Posterior vena cava (tissue), 2 donors: ENCODE data around the gene PTPRE. TPM values are rescaled to one million over a fixed set of nuclear protein-coding genes. Genes with fewer than 3 reads are reported as not detected.

Source experiments
- DNase-seq: peaks from one replicate; pipeline ENCODE4 v3.0.0-alpha.2; 2020; ENCODE audit warnings: low spot score
- intact Hi-C, 2 donors: fragments of 100-400 bp; cut with DNase I; formaldehyde crosslinking; loops; one replicate each; pipeline versions ENCODE4 v1.14.1 to v1.14.2; 2022 to 2023
- total RNA-seq, 2 donors: library from RNA; stranded (reverse); fragmentation: NEBNext Ultra II Directional; extraction: Animal tissue kit (Norgen Biotek cat#: 25700); gene quantifications; one replicate each; pipeline ENCODE4 v1.2.1, GENCODE V29; 2021
- donor health status: DM: yes; HTN: yes; CAD: no.
- donor health status: DM: yes; HTN: yes; CAD: no.

PTPRE gene
- total RNA-seq, 2 donors from 2014 or later, result 22.1 to 37.9 TPM

DNA sequence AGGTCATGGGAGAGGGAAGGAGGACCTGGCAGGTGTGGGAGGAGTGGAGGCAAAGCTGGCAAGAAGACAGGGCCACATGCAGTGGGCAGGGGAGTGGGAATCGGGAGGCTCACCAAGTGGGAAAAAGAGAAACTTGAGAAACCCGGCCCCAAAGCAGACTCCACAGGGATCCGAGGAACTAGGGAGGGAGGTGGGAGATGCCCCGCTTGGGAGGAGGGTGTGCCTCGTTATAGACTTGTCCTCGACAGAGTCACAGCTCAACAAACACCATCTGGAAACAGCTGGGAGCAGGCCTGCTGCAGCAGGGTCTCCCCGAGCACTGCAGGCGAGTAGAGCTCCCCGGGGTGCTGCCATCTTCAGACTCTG lies 164.5 kb downstream of the PTPRE start:
- intact Hi-C loops, result no loop called here
- no peak for DNase-seq

DNA sequence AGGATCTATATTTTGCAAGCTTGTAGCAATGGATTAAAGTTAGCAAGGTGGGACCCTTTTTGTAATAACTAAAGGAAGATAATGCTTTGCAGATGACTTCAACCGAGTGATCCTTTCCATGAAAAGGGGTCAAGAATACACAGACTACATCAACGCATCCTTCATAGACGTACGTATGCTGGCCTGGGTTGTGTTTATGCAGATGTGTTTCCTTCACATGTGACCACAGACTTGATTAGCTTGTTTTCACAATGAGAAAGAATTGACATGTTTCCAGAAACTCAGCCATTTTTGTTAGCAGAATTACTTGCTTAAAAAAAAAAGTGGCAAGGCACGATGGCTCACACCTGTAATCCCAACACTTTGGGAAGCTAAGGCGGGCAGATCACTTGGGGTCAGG lies 165.1 kb downstream of the PTPRE start:
- intact Hi-C loops, result no loop called here
- DNase-seq, result no peak

DNA sequence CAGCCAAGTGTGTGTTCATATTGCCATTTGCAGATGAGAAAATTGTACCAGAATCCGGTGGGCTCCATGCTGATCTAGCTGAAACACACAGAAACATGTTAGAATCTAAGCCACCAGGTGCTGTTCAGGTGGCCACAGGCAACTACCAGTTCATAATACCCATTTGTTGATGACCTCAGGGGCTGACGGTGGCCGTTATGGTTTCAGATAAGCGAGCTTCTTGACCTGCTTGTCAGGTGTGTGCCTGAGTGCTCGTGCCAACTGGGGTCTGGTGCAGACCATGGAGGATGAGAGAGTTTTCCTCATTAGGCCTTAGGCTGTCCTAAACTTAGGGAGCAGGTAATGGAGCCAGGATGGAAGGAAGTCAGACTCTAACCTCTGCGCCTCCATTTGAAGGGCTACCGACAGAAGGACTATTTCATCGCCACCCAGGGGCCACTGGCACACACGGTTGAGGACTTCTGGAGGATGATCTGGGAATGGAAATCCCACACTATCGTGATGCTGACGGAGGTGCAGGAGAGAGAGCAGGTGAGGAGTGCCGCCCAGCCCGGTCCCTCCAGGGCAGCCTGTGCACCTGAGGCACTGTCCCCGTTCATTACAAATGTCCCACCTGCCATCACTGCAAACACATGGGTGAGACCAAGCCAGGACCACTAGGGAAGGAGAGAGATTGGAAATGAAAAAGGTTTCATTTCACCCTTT lies 166.2 kb downstream of the PTPRE start:
- intact Hi-C loops, result no loop called here
- DNase-seq, result no peak

DNA sequence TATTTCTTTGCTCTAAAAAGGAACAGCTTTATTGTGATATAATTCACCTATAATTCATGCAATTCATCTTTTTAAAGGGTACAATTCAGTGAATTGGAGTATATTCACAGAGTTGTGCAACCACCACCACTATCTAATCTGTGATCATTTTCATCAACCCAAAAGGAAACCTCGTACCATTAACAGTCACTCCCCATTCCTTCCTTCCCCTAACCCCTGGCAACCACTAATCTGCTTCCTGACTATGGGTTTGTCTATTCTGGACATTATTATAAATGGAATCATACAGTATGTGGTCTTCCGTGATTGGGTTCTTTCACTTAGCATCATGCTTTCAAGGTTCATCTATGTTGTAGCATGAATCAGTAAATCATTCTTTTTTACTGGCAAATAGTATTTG lies 167.0 kb downstream of the PTPRE start:
- DNase-seq, result no peak
- intact Hi-C loops, result no loop called here

DNA sequence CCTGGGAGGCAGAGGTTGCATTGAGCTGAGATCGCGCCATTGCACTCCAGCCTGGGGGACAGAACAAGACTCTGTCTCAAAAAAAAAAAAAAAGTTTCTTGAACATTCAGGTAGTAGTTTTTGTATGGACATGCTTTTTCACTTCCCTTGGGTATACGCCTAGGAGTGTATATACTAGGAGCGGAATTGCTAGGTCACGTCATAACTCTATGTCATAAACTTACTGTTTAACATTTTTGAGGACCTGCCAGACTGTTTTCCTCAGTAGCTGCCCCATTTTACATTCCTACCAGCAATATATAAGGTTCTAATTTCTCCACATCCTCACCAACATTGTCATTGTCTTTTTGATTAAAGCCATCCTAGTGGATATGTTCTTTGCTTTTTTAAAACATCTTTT lies 167.7 kb downstream of the PTPRE start:
- intact Hi-C loops, result no loop called here
- DNase-seq, result no peak

DNA sequence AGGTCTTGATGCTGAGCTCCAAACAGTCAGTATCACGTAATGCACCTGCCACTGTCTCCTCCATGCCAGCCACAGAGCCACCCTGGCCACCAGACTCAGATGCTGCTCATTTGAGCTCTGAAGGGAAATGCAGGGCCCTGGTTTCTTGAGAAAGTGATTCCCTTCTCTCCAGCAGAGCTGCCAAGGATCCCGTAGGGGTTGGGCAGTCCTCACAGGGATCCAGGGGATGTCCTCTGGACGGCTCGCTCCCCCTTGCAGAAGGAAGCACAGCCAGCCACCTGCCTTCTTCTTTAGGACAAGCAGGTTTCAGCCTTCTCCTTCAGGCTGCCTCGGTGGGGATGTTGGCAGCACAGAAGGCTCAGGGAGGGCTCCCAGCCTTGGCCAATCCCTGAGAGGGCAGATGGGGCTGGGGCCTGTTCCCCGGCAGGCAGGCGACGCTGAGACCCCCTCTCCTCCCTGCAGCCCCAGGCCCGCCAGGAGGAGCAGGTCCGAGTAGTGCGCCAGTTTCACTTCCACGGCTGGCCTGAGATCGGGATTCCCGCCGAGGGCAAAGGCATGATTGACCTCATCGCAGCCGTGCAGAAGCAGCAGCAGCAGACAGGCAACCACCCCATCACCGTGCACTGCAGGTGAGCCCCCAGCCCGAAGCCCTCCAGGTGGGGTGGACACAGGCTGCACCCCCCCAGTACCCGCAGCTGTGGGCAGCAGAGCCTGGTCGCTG lies 170.4 kb downstream of the PTPRE start:
- no peak for DNase-seq
- intact Hi-C loops, result no loop called here

DNA sequence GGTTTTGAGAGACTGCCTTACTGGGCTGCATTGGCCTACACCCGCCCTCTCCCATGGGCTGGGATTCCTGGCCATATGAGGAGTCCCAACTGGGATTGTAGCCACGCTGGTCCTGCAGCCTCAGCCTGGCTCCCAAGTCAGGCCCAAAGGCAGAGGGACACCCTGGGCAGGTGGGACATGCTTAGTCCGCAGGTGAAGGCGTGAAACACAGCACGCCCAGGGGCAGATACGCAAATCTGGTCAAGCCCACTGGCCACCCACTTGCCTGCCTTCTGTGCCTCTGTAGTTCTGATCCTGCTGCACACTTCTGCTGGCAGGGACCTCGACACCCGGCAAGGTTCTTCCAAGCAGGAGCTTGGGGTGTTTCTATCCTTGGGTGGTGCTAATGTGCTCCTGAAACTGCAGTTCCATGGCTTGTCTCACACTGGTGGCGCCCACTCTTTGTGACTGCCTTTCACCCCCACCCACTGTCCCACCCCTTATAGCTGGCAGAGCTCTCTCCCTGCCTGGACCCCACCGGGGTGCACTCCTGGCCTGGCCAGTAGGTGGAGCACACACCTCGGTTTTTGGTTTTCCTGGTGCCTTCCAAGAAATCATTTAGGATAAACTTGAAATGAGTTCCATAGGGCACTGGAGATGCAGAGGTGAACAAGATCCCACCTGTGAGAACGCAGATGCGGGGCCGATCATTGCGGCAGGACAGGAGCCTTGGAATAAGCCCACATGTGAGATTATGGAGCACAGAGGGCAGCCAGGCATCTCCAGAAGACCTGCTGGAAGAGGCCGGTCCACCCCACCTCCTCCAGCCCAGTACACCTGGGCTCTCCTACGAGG lies 171.4 kb downstream of the PTPRE start:
- intact Hi-C loops, result no loop called here
- DNase-seq, result no peak

DNA sequence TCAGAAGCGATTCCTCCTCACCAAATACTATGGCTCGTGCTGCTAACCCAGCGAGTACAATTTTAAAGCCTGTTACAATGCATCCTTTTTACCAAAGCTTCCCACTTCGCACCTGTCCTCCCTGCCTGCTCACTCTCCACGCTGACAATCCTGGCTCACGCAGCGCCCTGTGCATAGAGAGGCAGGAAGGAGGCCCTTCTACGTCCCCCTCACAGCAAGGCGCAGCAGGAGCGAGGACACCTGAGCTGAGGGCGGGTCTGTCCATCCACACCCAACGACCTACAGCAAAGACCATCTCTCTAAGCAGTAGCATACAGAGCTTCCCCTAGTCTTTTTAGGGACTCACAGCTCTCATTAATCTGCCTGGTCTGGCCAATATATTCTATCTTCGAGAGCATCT lies 173.3 kb downstream of the PTPRE start:
- DNase-seq, result no peak
- intact Hi-C loops, result no loop called here

DNA sequence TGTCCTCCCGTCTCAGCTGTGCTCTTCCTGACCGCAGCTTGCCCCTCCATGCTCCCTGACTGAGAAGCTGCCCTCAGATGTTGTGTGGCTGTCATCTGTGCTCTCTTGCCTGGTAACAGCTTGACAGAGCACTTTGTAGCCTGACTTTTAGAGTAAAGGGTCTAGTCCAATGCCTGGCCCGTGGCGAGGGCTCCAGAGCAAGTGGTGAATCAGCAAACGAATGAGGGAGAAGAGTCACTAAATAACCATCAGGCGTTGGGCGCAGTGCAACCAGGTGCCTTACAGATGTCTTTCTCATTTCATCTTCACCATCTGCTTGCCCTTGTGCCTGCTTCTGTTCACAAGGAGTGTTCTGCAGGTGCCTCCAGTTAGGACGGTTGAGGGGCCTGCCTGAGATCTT lies 173.7 kb downstream of the PTPRE start:
- no peak for DNase-seq
- intact Hi-C loops, result no loop called here

DNA sequence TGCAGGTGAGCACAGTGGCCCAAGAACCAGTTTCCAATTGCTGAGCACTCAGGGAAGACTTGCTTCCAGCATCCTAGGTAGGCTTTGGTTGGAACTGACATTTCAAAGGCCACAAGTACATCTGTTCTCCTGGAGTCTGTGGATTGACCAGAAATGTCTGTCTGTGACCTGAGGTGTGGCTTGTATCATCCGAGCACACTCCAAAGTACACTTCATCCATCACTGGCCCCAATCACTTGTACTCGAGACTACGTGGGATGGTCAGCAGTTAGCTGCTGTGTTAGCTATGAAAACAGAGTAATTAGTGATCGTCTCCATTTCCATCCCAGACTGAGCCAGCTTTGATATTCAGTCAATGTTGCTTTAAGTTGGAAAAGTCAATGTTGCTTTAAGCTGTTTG lies 174.3 kb downstream of the PTPRE start:
- no peak for DNase-seq
- intact Hi-C loops, result no loop called here

DNA sequence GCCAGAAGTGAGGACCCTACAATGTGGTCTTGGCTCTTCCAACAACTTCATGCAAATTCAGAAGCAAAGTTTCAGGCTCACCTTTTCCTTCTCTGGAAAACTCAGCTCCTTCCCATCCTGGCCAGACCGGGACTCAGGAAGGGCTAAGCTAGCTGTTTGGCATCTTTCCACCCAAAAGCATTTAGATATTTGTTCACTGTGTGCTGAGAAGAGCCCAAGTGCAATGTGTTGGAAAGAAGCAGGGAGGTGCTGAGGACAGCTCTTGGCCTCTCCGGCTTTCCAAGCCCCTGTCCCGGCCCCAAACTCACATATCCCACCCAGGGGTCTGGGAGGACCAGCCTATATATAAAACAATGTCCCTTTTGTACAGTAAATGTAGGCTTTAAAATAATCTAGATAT lies 174.8 kb downstream of the PTPRE start:
- intact Hi-C loops, result no loop called here
- DNase-seq, result no peak

DNA sequence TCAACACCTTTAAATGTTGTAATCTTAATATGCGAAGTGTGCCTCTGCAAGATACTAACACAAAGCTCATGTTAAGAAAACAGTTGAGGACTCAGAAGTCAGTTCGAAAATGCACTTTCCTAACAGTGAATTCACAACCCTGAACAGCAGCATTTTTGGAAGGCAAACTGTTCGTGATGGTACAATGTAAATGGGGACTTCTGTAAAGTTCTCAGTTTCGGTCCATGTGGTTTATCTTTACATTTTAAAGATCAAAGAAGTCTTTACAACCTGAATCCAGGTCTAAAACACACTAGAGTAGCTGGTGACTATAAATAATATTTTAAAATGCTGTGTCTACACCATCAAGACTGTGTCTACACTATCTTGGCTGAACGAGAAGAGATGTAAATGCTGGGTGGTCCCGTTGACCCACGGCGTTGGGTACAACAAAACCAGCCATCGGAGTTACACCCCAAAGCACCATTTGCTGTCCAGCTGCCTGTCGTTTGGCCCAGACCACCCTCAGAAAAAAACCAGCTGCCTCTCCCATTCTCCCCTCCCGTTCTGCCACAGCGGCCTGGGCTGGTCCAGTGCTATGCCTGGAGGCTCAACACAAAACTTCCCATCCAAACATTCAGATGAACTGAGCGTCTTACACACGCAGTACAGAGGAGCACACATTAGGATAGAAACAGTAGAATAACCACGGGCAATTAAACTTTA lies 176.4 kb downstream of the PTPRE start:
- DNase-seq, result no peak
- intact Hi-C loops, result no loop called here

DNA sequence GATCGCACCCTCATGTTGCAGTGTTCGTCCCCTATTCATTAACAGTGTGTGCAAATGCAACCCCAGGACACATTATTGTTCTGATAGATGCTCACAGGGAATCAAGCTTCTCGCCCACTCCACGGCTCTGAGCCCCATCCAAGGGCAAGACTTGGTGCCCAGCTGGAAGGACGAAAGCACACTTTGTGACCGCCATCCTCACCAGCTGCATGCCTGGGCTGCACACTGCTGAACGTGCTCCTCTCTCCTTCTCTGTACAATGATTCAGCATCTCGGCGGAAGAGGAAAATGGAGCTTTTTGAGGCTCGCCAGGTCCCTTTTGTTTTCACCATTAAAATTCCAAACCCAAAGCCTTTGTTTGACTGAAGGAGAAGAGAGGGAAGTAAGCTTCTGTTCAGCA lies 177.5 kb downstream of the PTPRE start:
- DNase-seq, result no peak
- intact Hi-C loops, result no loop called here

DNA sequence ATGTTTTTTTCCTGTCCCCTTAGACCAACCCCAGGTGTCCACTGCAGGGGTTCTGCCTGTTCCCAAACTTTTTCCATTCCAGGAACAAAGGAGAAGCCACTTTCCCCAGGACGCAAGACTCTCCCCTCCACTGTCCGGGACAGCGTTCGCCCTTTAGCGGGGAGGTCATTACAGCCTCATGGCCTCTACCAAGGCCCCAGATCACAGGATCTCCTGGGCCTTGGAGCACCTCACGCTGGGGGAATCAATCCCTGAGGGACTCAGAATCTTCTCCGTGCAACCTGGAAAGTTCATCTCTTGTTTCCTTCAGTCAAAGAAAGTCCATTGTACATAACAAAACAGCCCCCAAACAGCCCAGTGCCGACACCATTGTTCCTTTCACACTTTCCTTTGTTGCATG lies 178.1 kb downstream of the PTPRE start:
- no peak for DNase-seq
- intact Hi-C loops, result no loop called here

DNA sequence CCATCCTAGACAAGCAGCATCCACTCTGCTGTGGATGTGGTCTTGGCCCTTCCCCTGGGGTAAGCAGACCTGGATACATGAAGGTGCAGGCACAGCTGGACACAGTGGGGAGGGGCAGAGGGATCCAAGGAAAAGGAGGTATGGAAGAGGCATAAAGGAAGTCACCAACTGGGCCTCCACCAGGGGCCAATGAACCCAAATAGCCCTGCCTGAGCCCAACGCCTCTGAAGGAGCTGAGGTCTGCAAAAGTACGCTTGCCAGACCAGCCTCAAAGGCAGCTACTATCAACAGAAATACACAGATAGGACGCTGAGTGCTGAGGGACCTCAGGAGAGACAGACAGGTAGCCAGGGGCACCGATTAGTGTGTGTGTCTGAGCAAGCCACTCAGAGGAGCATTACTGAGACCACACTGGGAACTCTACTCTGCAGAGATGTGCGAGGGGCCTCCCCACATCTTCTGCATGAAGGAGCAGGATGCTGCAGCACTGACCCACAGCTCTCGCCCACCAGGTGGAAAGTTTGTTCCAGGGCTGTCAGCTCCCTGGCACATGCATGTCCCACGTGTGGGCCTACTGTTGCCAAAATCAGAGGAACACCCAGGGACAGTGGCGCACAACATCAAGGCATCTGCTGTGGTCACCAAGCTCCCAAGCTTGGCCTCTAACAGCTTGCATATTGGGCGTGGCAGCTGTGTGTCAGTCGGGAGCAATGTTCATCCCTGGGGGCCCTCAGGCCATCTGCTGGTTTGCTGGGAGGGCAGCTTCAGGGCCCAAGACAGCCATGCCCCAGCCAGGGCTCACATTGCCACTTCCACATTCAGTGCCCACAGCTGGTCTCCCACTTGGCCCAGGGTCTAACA lies 179.3 kb downstream of the PTPRE start:
- no peak for DNase-seq
- intact Hi-C loops, result no loop called here

DNA sequence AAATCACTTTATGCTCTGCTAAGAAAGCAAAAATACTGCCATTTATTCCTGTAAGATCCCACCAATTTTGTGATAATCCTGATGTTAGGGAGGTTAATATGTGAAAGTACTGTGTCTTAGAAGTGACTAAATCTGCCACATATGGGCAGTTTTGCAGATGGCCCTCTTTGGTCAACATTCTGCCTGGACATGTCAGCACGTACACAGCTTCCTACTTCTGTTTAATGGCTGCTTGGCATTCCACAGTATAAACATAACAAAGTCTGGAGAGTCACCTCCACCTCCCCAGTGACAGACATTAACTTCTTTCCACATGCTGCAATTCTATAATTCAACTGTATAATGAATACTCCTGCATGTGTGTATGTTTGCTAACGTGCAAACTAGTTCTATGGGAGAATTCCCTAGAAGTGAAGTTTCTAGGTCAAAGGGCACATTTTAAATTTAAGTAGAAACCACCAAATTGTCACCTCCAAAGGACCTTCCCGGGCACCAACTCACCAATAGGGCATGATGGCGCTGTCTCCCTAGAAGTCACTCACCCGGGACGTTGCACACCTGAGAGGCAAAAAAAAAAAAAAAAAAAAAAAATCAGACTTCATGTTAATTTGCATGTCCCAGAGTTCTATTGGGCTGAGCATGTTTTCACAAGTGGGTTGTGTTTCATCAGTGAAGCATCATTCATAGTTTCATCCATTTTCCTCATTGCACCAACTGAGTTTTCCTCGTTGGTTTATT lies 180.4 kb downstream of the PTPRE start:
- DNase-seq, result no peak
- intact Hi-C loops, result no loop called here

DNA sequence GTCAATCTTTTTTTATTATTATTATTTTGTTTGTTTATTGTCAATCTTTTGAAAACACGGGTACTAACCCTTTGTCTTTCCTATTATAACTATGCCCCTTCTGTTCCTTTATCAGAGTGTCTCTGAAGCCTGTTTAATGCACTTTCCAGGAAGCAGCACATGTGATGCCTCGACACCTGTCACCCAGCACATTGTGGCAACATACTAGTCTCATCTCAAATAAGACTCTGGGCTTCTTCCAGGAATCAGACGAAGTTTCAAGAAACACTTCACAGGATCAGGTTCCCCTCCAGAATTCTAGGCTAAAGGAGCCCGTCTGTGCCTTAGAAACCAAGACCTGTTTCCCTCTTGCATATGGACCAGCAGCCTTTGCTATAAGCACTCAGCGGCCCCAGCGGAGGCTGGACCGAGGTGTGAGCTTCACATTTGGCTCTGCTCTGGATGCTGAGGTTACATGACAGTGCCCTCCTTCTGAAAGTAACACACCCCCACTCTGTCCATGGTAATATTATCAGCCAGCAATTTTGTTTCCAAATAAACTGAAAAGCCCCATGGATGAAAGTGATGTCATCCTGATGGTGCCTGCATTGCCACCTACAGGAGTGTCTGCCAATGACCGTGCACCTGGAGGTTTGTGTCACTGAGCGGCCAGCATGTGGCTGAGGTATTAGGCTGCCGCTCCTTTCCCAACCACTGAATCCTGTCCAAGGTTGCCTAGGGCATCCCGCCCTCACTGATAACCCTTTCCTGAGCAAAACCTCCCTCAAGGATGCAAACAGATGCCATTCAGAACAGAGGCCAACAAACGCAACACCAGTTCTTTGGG lies 181.2 kb downstream of the PTPRE start:
- no peak for DNase-seq

More for the DNA sequence above, 181.2 kb downstream of the PTPRE start:
- intact Hi-C loops, result no loop called here
